ENCODE results near the gene UBE2O. TPM values are rescaled to one million over a fixed set of nuclear protein-coding genes. Genes with fewer than 3 reads are reported as not detected.

Gene UBE2O
- total RNA-seq, 4 donors from 2014 or later = 16.4 to 46.5 (median 32.4) TPM

- no peaks in the 10 kb centered on the region for H3K9me3 ChIP-seq
- in situ Hi-C loops (cut with MboI; ENCODE audit: low sequenced_read_pairs in 4 of 4) = loop anchor here (5.0 kb wide), 1 partner anchor 40 kb away; no protein-coding TSS in a partner anchor
- peaks cover 0 to 3% of the 10 kb centered on the region in 2 donors for H3K4me1 ChIP-seq
- DNase-seq (no peak), ATAC-seq (no peak)
- no peaks in the 10 kb centered on the region for H3K27me3 ChIP-seq
- no peak within 1 kb of the TSS for H3K27ac ChIP-seq
- H3K36me3 ChIP-seq = peaks cover 0 to 17% of the 10 kb centered on the region in 2 donors
- TF ChIP-seq CTCF (IDR thresholded peaks at IDR 0.05 in 4 of 5, conservative IDR thresholded peaks at IDR 0.05 in 1 of 5) (no peak), POLR2A (IDR thresholded peaks at IDR 0.05) (no peak)
- H3K4me3 ChIP-seq = no peak within 1 kb of the TSS
- intact Hi-C loops (cut with DNase I; ENCODE audit: low total_unique reads) = no loop called here
These were observed 14.4 kb upstream of the UBE2O start, which contains the start of gene AANAT for GRCh38 chr17:76467366-76467765. TSS of gene AANAT (plus strand) at chr17:76467603. CDS start at chr17:76468747, 1,144 bp downstream.

- H3K9me3 ChIP-seq = no peaks in the 10 kb centered on the region
- ATAC-seq = no peak
- TF ChIP-seq CTCF (IDR thresholded peaks at IDR 0.05 in 4 of 5, conservative IDR thresholded peaks at IDR 0.05 in 1 of 5) (no peak), POLR2A (IDR thresholded peaks at IDR 0.05) (no peak)
- no peak overlapping the region for H3K4me3 ChIP-seq
- no peak for DNase-seq
- no peaks in the 10 kb centered on the region for H3K27me3 ChIP-seq
- H3K27ac ChIP-seq = no peak overlapping the region
- intact Hi-C loops (cut with DNase I; ENCODE audit: low total_unique reads) (loop anchor here (1.0 kb wide), 1 partner anchor 40 kb away; no protein-coding TSS in a partner anchor), in situ Hi-C loops (cut with MboI; ENCODE audit: low sequenced_read_pairs in 4 of 4) (loop anchor here (5.0 kb wide), 1 partner anchor 41 kb away; no protein-coding TSS in a partner anchor)
- peaks cover 0 to 11% of the 10 kb centered on the region in 2 donors for H3K36me3 ChIP-seq
- peaks cover 0 to 3% of the 10 kb centered on the region in 2 donors for H3K4me1 ChIP-seq
These were observed 13.8 kb upstream of the UBE2O start for GRCh38 chr17:76466775-76467130.

- in situ Hi-C loops (cut with MboI; ENCODE audit: low sequenced_read_pairs in 4 of 4) (no loop called here), intact Hi-C loops (cut with DNase I; ENCODE audit: low total_unique reads) (no loop called here)
- DNase-seq (no peak), ATAC-seq (no peak)
- H3K27ac ChIP-seq = no peak overlapping the region
- no peaks in the 10 kb centered on the region for H3K27me3 ChIP-seq
- TF ChIP-seq POLR2A (IDR thresholded peaks at IDR 0.05) = no peak
- no peak for TF ChIP-seq CTCF (IDR thresholded peaks at IDR 0.05 in 4 of 5, conservative IDR thresholded peaks at IDR 0.05 in 1 of 5)
- H3K9me3 ChIP-seq = no peaks in the 10 kb centered on the region
- no peak overlapping the region for H3K4me3 ChIP-seq
- peaks cover 0 to 3% of the 10 kb centered on the region in 2 donors for H3K4me1 ChIP-seq
- no peaks in the 10 kb centered on the region for H3K36me3 ChIP-seq
These were observed 9.8 kb upstream of the UBE2O start for GRCh38 chr17:76462556-76463290.

GRCh38 chr17:76461765-76462555 lies 9.0 kb upstream of the UBE2O start:
- TF ChIP-seq POLR2A (IDR thresholded peaks at IDR 0.05) (no peak), CTCF (IDR thresholded peaks at IDR 0.05 in 4 of 5, conservative IDR thresholded peaks at IDR 0.05 in 1 of 5) (no peak)
- Histone ChIP-seq H3K27me3 (no peaks in the 10 kb centered on the region), H3K4me3 (no peak overlapping the region), H3K27ac (no peak overlapping the region), H3K9me3 (no peaks in the 10 kb centered on the region), H3K36me3 (no peaks in the 10 kb centered on the region), H3K4me1 (peaks cover 0 to 3% of the 10 kb centered on the region in 2 donors)
- intact Hi-C loops (cut with DNase I; ENCODE audit: low total_unique reads) = no loop called here
- in situ Hi-C loops (cut with MboI; ENCODE audit: low sequenced_read_pairs in 4 of 4) = no loop called here
- no peak for DNase-seq
- no peak for ATAC-seq

Measured in gastrocnemius medialis (tissue), 4 donors.